GM10248 (cell line): ENCODE measurements around the gene SELENOM.

Experiments used
- CTCF ChIA-PET: fragments of 300-600 bp; sonication (Branson Sonifier 250); formaldehyde crosslinking; extraction: SDS; loops from one replicate; lab custom pipeline; 2021; ENCODE audit warnings: antibody characterized with exemption; lab: Yijun Ruan, JAX
- POLR2A ChIA-PET: fragments of 350-650 bp; sonication (Branson Sonifier 250); formaldehyde crosslinking; extraction: SDS; loops from one replicate; lab custom pipeline; 2020; ENCODE audit warnings: antibody characterized with exemption; lab: Yijun Ruan, JAX
- DNase-seq: peaks from one replicate; pipeline ENCODE4 v3.0.0; 2012; ENCODE audit errors: extremely low spot score
- CTCF ChIP-seq: IDR thresholded peaks from 2 replicates; pipeline ENCODE4 v1.5.1; 2012; ENCODE audit warnings: mild to moderate bottlenecking, low read depth; ENCODE audit errors: extremely low read depth, missing control alignments, control extremely low read depth

SELENOM gene

GRCh38 chr22:31093086-31093850 is 14.1 kb downstream of the SELENOM start:
- POLR2A ChIA-PET = no interaction called here
- no peak for TF ChIP-seq CTCF
- no peak for DNase-seq
- CTCF ChIA-PET = interaction anchor here (1.0 to 1.8 kb wide), 5 partner anchors 8 to 193 kb away, joined by 3 to 12 read pairs (median 5); no protein-coding TSS in a partner anchor

DNA sequence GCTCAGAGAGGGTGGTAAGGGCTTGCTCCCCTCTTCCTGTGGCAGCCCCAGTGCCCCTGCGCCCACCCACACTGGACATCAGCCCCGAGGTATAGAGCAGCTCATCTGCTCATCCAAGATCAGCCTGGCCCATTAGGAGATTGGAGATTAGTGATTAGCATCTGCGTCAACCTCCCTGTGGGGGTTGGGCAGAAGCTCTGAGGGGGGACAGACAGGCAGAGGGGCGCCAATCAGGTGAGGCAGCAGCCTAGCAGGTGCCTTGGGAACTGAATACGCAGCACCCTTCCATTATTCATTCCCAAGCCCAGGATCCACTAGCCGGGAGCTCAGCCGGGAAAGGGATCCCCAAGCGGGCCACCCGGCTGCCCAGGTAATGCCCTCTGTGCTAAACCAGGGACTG is 15.2 kb downstream of the SELENOM start:
- no peak for TF ChIP-seq CTCF
- CTCF ChIA-PET = interaction anchor here (0.8 to 1.8 kb wide), 5 partner anchors 8 to 181 kb away, joined by 3 to 5 read pairs (median 3); partner anchors contain the start of gene SELENOM
- no peak for DNase-seq
- POLR2A ChIA-PET = no interaction called here

GRCh38 chr22:31091106-31091975 is 16.0 kb downstream of the SELENOM start:
- no peak for DNase-seq
- POLR2A ChIA-PET = no interaction called here
- CTCF ChIA-PET = interaction anchor here (0.8 to 1.8 kb wide), 5 partner anchors 8 to 139 kb away, joined by 3 to 5 read pairs (median 3); partner anchors contain the start of gene SELENOM
- TF ChIP-seq CTCF = no peak

GRCh38 chr22:31090217-31091085 is 16.9 kb downstream of the SELENOM start:
- CTCF ChIA-PET = interaction anchor here (0.8 to 1.2 kb wide), 5 partner anchors 11 to 183 kb away, joined by 3 to 5 read pairs (median 3); no protein-coding TSS in a partner anchor
- no peak for TF ChIP-seq CTCF
- DNase-seq = no peak
- POLR2A ChIA-PET = no interaction called here

- ChIA-PET POLR2A (no interaction called here), CTCF (interaction anchor here (0.8 to 2.9 kb wide), 13 partner anchors 10 to 335 kb away, joined by 3 to 12 read pairs (median 4); partner anchors contain the start of gene SELENOM)
- peak; percentile 80 for DNase-seq
- TF ChIP-seq CTCF = peak; percentile 94
Observed at GRCh38 chr22:31089160-31090100, 17.9 kb downstream of the SELENOM start.
